Stimulated activated CD4-positive, alpha-beta T cell treated with anti-CD3 and anti-CD28 coated beads, Interleukin-1b, Interleukin-23, amount 100 ng/mL, for 1 hour (primary cell): ENCODE measurements around the gene DNMT3B.

ENCODE experiments used
- DNase-seq, 2 donors: peaks; one replicate each; pipeline ENCODE4 v3.0.0-alpha.2; 2020; ENCODE audit warnings: low read depth in 2 of 2

DNMT3B gene

DNA sequence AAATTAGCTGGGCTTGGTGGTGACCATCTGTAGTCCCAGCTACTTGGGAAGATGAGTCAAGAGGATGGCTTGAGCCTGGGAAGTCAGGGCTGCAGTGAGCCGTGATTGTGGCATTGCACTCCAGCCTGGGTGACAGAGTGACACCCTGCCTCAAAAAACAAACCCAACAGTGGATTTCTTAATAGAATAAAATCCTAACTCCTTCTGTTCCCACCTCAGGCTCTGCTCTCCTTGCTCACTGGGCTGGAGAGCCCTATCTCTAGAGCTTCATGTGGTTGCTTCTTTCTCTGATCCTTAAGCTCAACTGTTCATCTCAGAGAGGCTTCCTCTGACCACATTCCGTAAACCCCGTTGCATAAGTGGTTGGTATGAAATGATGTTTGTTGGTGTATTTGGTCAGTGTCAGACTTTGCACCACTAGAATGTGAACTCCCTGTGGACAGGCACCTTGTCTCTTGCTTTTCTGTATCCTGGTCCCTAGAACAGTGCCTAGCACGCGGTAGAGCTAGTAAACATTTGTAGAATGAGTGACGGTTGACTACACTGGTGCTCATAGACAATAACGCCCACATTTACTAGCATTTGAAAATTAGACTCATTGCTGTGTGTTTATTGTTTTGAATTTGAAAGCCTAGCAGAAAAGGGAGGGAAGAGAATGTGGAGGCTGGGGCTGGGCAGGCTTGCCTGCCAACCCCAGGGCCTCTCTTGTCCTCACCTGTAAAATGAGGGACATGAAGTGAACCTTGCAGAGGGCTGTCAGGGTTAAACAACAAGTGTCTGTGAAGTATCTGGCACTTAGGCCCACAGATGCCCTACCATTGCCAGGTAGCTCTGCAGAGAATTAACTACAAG is 61.8 kb downstream of the DNMT3B start:
- DNase-seq = no peak

DNA sequence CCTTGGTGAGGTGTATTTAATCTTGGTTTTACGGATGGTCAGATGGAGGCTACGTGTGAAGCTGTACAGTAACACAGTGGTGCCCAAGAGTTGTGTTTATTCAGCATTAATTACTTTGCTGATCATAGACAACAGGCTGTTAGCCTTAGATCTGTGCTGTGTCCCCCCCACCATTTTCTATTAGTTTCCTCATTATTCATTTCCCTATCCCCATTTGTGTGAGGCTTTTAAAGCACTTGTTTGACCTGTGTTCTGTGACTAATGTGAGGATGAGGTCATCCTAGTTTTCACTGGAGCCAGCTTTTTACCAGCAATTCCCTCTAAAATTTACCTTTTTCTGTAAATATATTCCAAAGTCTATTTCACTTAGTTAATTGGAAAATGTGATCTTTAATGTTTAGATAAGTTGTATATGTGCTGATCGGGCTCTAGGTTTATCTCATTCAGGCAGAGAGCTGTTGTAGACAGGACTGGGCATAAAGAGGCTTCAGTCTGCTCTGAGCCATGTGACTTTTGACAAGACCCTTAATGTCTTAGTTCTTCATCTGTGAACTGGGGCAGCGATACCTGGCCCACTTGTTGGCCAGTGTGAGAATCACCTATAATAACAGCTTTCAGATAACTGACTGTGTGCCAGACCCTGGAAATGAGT is 66.0 kb downstream of the DNMT3B start:
- DNase-seq = no peak

DNA sequence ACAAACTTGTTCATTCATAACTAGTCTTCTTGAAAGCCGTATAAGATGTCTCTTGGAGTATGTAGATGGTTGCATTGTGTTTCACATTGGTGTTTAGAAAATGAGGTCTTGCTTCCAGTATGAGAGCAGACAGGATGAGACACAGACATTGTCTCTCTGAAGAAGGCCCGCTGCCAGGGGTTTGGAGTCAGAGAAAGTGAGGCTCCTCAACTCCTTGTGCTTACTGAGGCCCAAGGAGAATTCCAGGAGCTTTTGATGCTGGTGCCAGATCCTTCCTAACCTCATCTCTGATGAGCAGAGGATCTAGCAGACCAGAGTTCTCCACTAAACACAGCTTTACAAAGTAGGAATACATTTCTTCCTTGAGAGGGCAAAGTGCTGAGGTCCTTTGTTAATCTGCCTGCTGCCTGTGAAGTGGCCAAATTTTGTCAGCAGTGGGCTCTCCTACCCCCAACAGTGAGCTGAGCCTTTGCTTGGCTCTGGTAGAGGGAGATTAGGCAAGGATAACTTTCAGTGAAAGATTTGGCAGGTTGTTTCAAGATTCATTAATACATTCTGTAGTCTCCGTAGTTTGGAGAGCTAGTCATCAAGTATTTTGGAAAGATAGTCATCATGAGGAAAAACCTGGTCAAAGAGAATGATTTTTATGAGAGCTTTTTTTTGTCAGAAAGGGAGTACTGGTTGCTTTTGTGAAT is 67.3 kb downstream of the DNMT3B start:
- no peak for DNase-seq

DNA sequence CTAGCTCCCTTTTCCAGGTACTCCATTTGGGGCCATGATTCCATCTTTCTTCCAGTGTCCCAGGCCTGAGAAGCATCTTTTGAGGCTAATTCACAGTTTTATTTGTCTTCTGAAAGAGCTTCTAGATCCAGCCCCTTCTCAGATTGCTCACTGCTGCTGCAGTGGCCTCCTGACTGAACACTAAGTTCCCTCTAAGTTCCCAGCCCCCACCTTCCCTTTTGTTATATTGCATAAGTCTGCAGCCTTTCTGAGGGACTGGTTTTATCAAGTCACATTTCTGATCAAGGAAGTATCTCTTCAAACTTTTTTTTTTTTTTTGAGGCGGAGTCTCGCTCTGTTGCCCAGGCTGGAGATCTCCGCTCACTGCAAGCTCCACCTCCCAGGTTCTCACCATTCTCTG is 68.3 kb downstream of the DNMT3B start:
- no peak for DNase-seq

DNA sequence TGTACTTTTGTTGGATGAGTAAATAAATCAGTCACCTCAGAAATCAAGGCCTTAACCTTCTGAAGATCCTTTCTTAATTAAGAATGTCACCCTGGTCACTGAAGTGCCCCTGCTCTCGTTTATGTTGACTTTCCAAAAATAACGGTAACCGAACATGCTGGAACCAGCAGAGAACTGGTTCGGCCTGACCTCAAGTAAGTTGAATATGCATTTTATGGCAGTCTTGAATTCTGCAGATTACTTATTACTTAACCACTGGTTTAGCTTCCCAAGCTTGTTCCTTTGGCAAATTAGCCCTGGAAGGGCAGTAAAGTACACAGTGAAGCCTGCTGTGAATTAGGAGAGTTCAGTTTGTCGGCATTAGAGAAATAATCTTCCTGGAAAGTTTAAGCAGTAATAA is 69.8 kb downstream of the DNMT3B start:
- DNase-seq = no peak

DNA sequence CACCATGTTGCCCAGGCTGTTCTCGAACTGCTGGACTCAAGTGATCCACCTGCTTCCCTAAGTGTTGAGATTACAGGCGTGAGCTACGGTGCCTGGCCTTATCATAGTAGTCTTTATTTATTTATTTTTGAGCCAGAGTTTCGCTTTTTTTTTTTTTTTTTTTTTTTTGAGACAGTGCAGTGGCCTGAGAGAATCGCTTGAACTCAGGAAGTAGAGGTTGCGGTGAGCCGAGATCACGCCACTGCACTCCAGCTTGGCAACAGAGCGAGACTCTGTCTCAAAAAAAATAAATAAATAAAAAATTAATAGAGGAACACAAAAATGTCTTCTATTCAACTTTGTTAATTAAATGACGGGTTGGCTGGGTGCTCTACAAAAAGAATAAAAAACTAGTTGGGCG is 70.5 kb downstream of the DNMT3B start:
- no peak for DNase-seq

DNA sequence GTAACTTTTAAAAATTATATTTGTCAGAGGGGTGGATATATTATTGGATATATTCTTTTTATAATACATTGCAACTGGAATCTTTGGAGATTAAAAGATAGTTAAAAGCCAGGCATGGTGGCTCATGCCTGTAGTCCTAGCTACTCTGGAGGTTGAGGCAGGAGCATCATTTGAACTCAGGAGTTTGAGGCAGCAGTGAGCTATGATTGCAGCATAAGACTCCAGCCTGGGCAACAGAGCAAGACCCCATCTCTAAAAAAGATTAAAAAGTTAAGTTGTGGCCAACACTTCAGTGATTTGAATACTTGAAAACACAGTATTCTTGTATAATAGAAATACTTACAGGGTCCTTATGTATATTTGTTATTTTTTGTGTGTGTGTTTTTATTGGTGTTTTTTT is 72.8 kb downstream of the DNMT3B start:
- DNase-seq = no peak

DNA sequence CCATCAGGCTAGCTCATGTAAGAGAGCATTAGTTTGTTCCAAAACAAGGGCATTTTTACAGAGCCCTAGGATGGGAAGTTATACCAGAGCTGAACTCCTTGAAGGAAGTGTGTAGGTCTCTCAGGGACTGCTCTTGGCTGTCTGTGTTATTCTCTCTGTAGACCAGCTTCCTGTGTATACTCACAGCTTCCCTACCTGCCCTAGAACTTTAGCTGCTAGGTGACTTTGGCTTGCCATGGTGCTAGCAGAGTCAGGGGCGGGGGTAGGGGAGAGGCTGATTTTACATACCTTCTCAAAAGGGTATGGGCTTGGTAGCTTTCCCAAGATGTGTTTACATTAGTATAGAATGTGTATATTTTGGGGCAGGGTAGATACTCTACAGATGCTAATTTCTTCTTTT is 75.0 kb downstream of the DNMT3B start:
- DNase-seq = no peak

DNA sequence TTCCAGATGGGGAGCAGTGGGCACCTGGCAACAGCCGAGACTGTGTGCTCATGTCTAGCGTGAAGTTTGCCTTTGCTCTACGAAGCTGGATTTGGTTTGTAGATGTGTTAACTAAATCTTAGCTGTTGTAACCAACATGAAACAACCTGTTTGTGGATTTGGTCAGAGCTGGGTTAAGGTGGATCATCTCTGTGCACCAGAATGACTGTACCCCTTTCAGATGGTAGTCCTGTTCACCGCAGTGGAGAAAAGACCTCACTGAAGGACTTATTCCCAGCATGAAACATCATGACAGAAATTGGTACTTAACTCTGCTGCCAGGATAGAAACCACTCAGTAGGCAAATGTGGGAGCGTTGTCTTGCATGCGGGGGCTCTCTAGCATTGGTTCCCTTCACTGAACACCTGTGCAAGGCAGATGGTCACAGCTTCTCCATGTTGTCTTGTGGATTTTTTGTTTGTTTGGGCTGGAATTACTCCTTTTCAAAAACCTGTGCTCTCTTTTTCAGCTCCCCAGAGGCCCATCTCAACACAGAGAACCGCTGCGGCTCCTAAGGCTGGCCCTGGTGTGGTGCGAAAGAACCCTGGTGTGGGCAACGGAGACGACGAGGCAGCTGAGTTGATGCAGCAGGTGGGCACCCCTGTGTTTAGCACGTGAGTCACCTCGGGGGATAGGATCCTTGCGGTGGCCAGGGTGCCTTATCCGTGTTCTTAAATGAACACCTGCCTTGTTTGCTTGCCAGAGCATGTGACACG is 77.2 kb downstream of the DNMT3B start:
- no peak for DNase-seq

DNA sequence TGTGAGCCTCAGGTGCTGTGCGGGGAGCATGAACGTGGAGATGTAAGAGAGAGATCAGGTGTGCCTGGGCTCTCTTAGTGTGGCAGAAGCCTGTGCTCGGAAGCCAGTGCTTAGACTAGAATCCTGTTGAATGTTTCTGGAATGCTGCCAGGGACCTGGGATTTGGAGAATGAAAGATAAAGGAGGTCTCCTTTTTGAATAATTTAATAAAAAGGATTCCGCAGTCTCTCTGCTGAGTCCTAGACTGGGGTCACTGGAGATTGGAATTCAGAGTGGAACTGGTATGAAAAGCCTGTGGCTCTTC is 77.7 kb downstream of the DNMT3B start:
- no peak for DNase-seq

DNA sequence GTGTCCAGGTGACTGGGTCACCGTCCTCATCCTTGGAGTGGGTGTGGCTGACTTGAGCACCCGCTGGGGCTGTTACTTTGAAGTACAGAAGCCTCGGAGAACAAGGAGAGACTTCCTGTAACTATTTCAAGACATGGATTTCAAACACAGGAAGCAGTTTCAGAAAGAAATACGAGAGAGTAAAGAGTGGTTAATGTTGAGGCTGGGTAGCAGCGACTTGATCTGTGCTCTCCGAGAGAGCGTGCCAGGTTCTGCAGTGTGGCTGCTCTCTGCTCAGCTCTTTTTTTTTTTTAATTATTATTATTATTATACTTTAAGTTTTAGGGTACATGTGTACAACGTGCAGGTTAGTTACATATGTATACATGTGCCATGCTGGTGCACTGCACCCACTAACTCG is 79.0 kb downstream of the DNMT3B start:
- DNase-seq = no peak

DNA sequence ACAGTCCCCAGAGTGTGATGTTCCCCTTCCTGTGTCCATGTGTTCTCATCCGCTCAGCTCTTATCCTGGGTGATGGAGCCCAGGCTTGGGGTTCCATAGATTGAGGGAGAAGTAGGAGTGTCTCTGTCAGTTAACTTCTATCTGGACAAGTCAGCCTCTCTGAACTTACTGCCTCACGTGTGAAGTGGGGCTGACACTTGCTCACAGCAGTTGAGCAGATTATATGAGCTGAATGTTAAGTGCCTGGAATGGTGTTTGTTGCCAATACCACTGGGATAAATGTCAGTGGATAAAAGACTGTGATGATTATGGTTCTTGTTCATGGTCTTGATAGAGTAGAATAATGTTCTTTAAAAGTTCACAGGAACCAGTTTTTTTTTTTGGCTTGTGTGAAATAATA is 79.4 kb downstream of the DNMT3B start:
- no peak for DNase-seq

DNA sequence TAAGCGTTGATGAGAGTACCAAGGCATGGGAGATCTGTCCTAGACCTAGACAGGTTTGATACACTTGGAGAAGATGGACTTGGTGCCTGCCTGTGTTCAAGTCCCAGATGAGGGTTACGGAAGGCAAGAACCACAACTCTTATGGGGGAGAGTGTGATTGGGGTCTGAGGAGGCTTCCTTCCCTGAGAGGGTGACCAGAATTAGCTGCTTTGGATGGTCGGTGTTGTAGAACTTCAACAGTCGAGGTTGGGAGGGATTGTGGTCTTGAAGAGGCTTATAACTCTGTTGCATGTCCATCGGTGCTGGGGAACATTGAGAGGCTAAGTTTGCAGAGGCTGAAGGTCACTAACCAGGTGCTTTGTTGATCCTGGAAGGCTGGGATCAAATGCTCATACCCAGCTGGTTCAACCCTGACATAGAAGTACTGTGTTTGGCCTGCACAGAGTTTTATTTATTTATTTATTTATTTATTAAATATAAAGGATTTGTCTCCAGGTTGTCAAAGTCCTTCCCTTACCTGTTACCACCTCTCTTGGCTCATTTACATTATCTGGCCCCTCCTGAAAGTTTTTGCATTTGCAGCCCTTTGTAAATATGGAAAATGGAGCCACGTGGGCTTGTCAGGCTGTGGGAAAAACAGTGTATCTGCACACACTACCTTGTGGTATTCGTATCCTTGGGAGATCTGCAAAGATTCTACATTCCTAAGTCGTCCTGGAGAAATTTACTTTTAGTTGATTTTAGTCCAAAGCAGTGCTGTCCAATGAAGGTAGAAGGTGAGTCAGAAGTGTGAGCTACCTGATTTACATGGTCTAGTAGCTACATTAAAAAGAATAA is 80.7 kb downstream of the DNMT3B start:
- DNase-seq = no peak

DNA sequence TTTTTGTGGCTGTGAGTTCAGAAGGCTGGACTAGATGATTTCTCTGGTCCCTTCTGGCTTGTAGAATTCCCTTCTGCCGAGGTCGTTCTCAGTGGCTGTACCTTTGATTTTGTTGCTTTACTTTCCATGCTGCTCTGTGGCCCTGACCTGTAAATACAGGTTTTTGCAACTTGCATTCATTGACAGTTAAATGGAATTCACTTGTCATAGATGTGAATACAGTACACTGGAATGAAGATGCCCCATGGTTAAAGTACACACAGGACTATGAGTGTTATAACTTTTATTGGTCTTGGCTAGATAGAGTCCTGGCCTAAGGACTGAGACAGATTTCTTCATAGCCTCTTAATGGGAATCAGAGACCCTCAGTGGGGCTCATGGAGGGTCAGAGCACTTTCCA is 83.6 kb downstream of the DNMT3B start:
- DNase-seq = no peak

DNA sequence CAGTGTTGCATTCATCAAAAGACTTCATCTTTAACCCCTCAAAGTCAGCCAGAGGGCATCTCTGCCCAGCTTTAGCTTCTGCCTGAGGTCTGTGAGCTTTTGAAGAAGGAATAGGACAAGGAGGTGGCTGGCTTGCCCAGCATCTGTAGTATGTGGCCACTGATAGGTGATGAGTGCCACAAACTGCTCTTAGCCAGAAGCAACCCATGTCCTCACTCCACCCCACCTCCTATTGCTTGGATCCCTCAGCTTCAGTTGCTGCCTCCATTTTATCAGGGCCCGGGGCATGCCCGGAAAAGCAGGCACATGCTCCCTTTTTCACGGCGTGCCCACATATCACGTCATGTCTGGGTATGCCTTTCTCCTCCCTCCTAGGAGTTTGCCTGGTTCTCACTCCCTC is 84.7 kb downstream of the DNMT3B start:
- no peak for DNase-seq

DNA sequence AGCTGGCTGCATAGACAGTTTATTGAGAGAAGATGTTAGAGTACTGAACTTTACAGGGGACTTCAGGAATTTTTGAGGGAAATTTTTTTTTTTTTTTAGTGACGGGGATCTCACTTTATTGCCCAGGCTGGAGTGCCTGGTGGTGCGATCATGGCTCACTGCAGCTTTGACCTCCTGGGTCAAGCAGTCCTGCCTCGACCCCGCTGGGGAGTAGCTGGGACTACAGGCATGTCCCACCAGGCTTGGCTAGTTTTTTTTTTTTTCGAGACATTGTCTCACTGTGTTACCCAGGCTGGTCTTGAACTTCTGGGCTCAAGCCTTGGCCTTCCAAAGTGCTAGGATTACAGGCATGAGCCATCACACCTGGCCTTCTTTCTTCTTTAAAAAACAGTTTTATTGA is 85.8 kb downstream of the DNMT3B start:
- no peak for DNase-seq

DNA sequence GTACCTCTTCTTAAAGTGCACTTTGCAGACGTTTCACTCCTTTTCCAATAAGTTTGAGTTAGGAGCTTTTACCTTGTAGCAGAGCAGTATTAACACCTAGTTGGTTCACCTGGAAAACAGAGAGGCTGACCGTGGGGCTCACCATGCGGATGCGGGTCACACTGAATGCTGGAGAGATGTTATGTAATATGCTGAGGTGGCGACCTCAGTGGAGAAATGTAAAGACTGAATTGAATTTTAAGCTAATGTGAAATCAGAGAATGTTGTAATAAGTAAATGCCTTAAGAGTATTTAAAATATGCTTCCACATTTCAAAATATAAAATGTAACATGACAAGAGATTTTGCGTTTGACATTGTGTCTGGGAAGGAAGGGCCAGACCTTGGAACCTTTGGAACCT is 86.7 kb downstream of the DNMT3B start:
- DNase-seq = no peak

DNA sequence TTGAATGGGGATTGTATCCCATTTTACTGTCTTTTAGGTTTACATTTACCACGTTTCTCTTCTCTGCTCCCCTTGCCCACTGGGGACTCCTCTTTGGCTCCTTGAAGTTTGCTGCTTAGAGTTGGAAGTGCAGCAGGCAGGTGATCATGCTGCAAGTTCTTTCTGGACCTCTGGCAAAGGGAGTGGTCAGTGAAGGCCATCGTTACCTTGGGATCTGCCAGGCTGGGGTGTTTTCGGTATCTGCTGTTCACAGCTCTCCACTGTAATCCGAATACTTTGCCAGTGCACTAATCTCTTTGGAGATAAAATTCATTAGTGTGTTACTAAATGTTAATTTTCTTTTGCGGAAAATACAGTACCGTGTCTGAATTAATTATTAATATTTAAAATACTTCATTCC is 87.4 kb downstream of the DNMT3B start:
- DNase-seq = no peak

DNA sequence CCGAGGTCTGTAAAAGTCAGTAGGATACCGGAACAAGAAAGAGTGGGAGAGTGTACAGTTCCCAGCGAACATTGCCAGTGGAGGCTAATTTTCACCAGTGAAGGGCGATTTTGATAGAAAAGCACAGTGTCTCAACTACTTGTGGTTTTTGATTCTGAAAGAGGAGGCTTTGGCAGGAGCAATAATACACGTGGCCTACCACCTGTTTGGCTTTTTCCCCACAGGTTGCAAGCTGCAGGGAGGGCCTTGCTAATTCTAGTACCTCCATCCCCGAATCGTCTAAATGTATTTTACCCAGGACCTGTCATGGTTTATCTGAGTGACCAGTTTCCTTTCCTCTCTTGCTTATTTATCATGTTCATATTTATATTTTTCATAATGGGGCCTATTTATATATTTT is 93.2 kb downstream of the DNMT3B start:
- DNase-seq = no peak

DNA sequence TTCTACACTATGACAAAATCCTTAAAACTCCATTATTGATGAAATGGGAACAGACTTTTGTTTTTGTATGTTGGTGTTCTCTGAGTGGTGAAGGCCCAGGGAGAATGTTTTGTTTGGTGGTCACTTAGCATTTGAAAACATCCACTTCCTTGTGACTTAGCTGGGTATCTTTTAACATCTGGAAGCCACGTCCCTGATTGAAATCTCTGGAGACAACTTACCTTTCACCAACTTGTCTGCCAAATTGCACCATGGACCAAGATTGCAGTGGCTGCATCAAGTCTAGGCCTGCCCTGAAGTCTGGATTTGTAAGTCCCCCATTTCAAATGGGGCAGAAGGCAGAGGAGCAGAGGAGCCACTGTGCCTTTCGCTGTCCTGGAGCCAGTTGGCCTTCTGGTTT is 96.0 kb downstream of the DNMT3B start:
- DNase-seq = no peak
